ENCODE data around the gene CST9L. TPM values are rescaled to one million over a fixed set of nuclear protein-coding genes. Genes with fewer than 3 reads are reported as not detected.

Gene CST9L
- total and polyA plus RNA-seq, 2 of the 13 experiments (the other 11 are each of a cell fraction or from before 2014, with no cell fraction given) = 0.15 TPM; not detected in 1

DNA sequence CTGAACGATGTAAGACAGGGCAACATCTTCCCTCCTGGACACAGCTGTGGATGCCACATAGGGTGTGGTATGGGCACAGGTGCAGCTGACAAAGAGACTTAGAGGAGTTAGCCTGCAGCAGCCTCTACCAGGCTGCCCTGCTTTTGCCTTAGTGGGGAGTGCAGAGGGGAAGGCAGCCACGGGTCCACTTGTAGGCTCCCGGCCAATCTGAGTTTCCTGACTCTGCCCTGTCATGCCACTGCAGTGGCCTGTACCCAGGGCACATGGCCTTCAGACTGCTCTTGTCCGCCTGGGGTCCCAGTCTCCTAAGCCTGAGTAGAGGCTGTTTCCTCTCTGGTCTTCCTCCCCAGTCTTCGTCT, 17.1 kb upstream of the CST9L start:
- Histone ChIP-seq H2AFZ (ENCODE audit: low read length) (no peak overlapping the region), H3K9me3 (ENCODE audit: low read length) (no peaks in the 10 kb centered on the region), H3K27me3 (ENCODE audit: control insufficient read depth in 1 of 2, insufficient read depth in 2 of 2, low read length in 2 of 2) (no peaks in the 10 kb centered on the region), H3K79me2 (ENCODE audit: insufficient read depth, low read length) (no peaks in the 10 kb centered on the region), H3K27ac (ENCODE audit: extremely low read length, insufficient read depth, low read length) (peak overlapping the region; percentile 80), H3K4me1 (ENCODE audit: insufficient read depth, low read length) (peaks cover 66% of the 10 kb centered on the region), H3K9ac (ENCODE audit: insufficient read depth, low read depth, low read length) (peak overlapping the region; percentile 75), H3K4me2 (ENCODE audit: low read depth, low read length) (peak overlapping the region; percentile 90), H3K4me3 (replicated peaks in 1 of 3; ENCODE audit: insufficient read depth in 1 of 3, low read depth in 2 of 3, low read length in 3 of 3) (peak overlapping the region in 1 of 3 experiments; percentile 58; a peak in 1 of 6 replicates), H3K36me3 (replicated peaks in 1 of 2; ENCODE audit: control insufficient read depth in 1 of 2, insufficient read depth in 2 of 2, low read length in 2 of 2) (no peaks in the 10 kb centered on the region), H4K20me1 (ENCODE audit: insufficient read depth, low read length) (no peaks in the 10 kb centered on the region)
- FAIRE-seq (no peak), DNase-seq (ENCODE audit: low spot score) (no peak), ATAC-seq (peak; percentile 37)
- TSS peak; percentile 89 for BruUV-seq (replicated peaks)
- POLR2A ChIA-PET = interaction anchor here (1.1 to 3.3 kb wide), 13 partner anchors 16 to 164 kb away, joined by 3 to 34 read pairs (median 7); partner anchors contain the start of genes CST3 and NAPB
- intact Hi-C loops (cut with micrococcal nuclease; ENCODE audit: unreplicated experiment) (no loop called here), in situ Hi-C loops (cut with HindIII; ENCODE audit: extremely low pct_ligation_motif_present, low pct_unique_long_range_greater_than_20kb) (no loop called here)
- WGBS (ENCODE audit: low lambda C conversion rate) = 42% methylated on average over 5 of the region's 5 CpGs
- CTCF ChIA-PET (ENCODE audit: low intra/inter-chr PET ratio, low total read pairs) = no interaction called here
- TF ChIP-seq THYN1 (CRISPR knock-in tag; IDR thresholded peaks at IDR 0.05; ENCODE audit: borderline replicate concordance, low read depth) = no peak
- no peak for TF ChIP-seq HOXA5 (CRISPR knock-in tag; IDR thresholded peaks at IDR 0.05)
- no peak for TF ChIP-seq KLF6 (CRISPR knock-in tag; IDR thresholded peaks at IDR 0.05)
- TF ChIP-seq HINFP (CRISPR knock-in tag; IDR thresholded peaks at IDR 0.05; ENCODE audit: low read depth) = 0 out of 2 replicates have a peak, but pooled peaks have one; percentile 10
- TF ChIP-seq ZNF501 (CRISPR knock-in tag; IDR thresholded peaks at IDR 0.05) = peak; percentile 26; the same call in 1 of the 2 replicates
- TF ChIP-seq THAP11 (CRISPR knock-in tag; IDR thresholded peaks at IDR 0.05) = no peak
- TF ChIP-seq GATA4 (IDR thresholded peaks at IDR 0.05; ENCODE audit: borderline replicate concordance, low read depth) = no peak
- TF ChIP-seq KLF9 (CRISPR knock-in tag; IDR thresholded peaks at IDR 0.05; ENCODE audit: low read depth) = no peak
- no peak for TF ChIP-seq FOXP1 (IDR thresholded peaks at IDR 0.05)
- TF ChIP-seq FOXP1 (CRISPR knock-in tag; IDR thresholded peaks at IDR 0.05) = no peak
- no peak for TF ChIP-seq ZNF282 (IDR thresholded peaks at IDR 0.05; ENCODE audit: partially characterized antibody)
- 0 out of 2 replicates have a peak, but pooled peaks have one; percentile 29 for TF ChIP-seq ZFP41 (CRISPR knock-in tag; IDR thresholded peaks at IDR 0.05; ENCODE audit: borderline replicate concordance)
- TF ChIP-seq ZNF143 (CRISPR knock-in tag; IDR thresholded peaks at IDR 0.05) = no peak
- no peak for TF ChIP-seq NFYB (CRISPR knock-in tag; IDR thresholded peaks at IDR 0.05)
- TF ChIP-seq FOXA3 (CRISPR knock-in tag; IDR thresholded peaks at IDR 0.05) = no peak
- no peak for TF ChIP-seq ZNF572 (CRISPR knock-in tag; IDR thresholded peaks at IDR 0.05)
- no peak for TF ChIP-seq ATF7 (IDR thresholded peaks at IDR 0.05)
- peak; percentile 12; the same call in 1 of the 2 replicates for TF ChIP-seq ATF7 (CRISPR knock-in tag; IDR thresholded peaks at IDR 0.05)
- TF ChIP-seq ZBTB1 (CRISPR knock-in tag; IDR thresholded peaks at IDR 0.05; ENCODE audit: borderline replicate concordance) = no peak
- no peak for TF ChIP-seq BCLAF1 (IDR thresholded peaks at IDR 0.05)
- no peak for TF ChIP-seq ZNF230 (CRISPR knock-in tag; IDR thresholded peaks at IDR 0.05)
- no peak for TF ChIP-seq ZBTB20 (CRISPR knock-in tag; IDR thresholded peaks at IDR 0.05; ENCODE audit: borderline replicate concordance, low read depth)
- no peak for TF ChIP-seq U2AF2 (IDR thresholded peaks at IDR 0.05; ENCODE audit: low read depth, low read length)
- TF ChIP-seq NBN (conservative IDR thresholded peaks at IDR 0.05) = no peak
- TF ChIP-seq, protein P1, sequence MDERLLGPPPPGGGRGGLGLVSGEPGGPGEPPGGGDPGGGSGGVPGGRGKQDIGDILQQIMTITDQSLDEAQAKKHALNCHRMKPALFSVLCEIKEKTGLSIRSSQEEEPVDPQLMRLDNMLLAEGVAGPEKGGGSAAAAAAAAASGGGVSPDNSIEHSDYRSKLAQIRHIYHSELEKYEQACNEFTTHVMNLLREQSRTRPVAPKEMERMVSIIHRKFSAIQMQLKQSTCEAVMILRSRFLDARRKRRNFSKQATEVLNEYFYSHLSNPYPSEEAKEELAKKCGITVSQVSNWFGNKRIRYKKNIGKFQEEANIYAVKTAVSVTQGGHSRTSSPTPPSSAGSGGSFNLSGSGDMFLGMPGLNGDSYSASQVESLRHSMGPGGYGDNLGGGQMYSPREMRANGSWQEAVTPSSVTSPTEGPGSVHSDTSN (CRISPR knock-in tag; IDR thresholded peaks at IDR 0.05) = no peak
